HG03558 (cell line): ENCODE results near the gene TAF7.
"Not testable (repeated sequence)": the region's sequence is repeated elsewhere in the genome, so short reads cannot be mapped to it uniquely, and the experiment has no call there.

Experiments
- ATAC-seq: cut with Tn5 transposase; IDR thresholded peaks from one replicate; pipeline ENCODE4 v1.9.1; 2021; ENCODE audit warnings: moderate number of reproducible peaks; ENCODE audit not compliant: unreplicated experiment; ENCODE audit errors: extremely low read depth

Gene TAF7

GRCh38 chr5:141340781-141341354 is 20.3 kb upstream of the TAF7 start:
- not testable (repeated sequence) for ATAC-seq

GRCh38 chr5:141338538-141339306 is 18.1 kb upstream of the TAF7 start, which contains the start of gene PCDHGA2:
Gene PCDHGA2 (plus strand): TSS chr5:141338760.
- ATAC-seq = no peak

DNA sequence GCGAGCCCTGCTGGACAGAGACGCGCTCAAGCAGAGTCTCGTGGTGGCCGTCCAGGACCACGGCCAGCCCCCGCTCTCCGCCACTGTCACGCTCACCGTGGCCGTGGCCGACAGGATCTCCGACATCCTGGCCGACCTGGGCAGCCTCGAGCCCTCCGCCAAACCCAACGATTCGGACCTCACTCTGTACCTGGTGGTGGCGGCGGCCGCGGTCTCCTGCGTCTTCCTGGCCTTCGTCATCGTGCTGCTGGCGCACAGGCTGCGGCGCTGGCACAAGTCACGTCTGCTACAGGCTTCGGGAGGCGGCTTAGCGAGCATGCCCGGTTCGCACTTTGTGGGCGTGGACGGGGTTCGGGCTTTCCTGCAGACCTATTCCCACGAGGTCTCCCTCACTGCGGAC is 12.0 kb upstream of the TAF7 start:
- not testable (repeated sequence) for ATAC-seq

DNA sequence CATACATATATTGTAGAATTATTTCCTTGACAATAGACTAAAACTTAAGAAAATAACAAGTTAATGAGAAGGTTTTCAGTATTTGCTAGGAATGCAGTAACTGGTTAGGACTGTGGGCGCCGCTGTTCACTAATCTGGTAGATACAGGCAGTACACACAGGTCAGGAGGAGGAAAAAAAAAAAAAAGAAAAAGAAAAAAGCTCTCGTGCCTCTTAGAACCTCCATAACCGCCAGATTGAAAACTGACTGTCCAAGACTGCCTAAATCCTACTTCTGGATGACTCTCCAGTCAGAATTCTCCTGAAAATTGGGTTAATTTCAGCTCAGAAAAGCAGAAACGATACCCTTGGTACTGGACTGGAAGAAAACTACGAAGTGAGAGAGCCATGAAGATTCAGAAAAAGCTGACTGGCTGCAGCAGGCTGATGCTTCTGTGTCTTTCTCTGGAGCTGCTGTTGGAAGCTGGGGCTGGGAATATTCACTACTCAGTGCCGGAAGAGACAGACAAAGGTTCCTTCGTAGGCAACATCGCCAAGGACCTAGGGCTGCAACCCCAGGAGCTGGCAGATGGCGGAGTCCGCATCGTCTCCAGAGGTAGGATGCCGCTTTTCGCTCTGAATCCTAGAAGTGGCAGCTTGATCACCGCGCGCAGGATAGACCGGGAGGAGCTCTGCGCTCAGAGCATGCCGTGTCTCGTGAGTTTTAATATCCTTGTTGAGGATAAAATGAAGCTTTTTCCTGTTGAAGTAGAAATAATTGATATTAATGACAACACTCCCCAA is 9.9 kb upstream of the TAF7 start, which contains the start of gene PCDHGA1:
TSS of gene PCDHGA1 (plus strand) at position 216 of the 782 bp plus-strand sequence.
- no peak for ATAC-seq

- ATAC-seq = no peak
Observed at GRCh38 chr5:141328231-141328630, 7.6 kb upstream of the TAF7 start.

DNA sequence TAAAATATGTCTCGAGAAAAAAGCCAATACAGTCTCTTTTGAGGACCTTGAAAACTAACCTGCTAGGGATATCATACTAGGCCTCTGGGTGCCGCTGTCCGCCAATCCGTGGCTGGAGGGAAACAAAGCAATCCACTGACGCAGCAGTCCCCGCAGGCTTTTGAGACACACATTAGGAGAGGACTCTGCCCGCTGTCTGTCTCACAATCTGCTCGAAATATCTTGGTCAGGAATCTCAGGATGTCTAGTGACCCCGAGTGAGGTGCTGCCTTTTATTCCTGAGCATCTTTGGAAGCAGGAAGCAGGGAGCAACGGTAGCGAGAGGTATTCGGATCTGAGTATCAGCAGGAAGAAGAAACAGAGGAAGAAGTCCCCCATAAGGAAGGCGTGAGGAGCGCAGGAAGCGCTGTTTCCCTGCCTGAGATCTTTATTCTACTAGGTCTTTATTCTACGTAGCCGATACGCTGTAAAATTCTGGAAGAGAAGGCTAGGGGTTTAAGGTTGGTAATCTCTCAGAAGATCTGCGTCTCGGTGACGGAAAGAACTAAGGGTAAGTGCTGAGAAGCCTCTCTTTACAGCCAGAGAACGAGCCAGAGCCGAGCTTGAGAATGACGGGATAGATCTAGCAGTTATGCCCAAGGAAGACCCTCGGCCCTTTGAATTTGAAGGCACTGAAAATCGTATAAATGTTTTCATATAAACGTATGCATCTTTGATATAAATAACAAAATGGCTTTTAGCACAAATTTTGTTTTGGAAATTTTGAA is 5.7 kb upstream of the TAF7 start:
- ATAC-seq = no peak

DNA sequence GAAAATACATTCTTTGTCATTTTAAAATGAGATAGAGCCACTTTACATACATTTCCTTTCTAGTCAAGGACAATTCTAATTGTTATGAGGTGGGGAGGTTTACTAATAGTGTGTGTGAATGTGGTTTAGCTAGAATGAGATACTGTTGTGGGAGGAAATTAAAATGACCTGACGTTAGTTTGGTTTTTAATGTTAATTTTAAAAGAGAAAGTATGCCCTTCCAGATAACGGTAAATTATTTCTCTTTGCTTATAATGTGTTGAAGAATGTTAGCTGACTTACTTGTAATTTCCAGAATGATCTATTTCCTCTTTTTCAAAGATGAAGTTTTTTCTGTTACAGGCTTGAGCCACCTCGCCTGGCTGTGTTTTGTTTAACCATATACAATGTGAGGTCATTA is 1.7 kb upstream of the TAF7 start:
- no peak for ATAC-seq

- ATAC-seq = no peak
Observed at GRCh38 chr5:141319699-141320098, 885 bp downstream of the TAF7 start.

GRCh38 chr5:141319202-141319601 is 1.4 kb downstream of the TAF7 start:
- ATAC-seq = no peak

- ATAC-seq = not testable (repeated sequence)
Observed at GRCh38 chr5:141316963-141317362, 3.6 kb downstream of the TAF7 start.

GRCh38 chr5:141313711-141314110 is 6.9 kb downstream of the TAF7 start:
- ATAC-seq = no peak

- ATAC-seq = no peak
Observed at GRCh38 chr5:141306630-141307029, 14.0 kb downstream of the TAF7 start.

GRCh38 chr5:141303756-141304155 is 16.8 kb downstream of the TAF7 start, which contains the start of gene SLC25A2:
Gene SLC25A2 (minus strand): TSS chr5:141304049. CDS start chr5:141303865, 184 bp downstream.
- no peak for ATAC-seq

DNA sequence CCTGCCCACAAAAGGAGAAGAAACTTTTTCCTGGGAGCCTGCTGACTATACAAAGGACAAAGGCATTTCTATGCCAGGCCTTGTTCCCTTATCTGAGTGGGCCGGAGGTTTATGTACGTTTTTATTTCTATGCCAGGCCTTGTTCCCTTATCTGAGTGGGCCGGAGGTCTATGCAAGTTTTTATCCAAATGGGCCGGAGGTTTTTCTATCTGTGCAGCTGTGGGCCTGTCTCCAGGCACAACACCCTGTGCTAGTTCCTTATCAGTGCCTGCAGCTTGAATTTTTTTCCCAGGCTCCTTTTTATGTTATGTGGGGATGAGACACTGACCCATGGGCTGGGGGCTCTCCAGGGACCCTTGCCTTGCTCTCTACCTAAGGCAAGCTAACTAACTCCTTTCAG is 22.2 kb downstream of the TAF7 start:
- ATAC-seq = no peak

- no peak for ATAC-seq
Observed at GRCh38 chr5:141272906-141273305, 47.7 kb downstream of the TAF7 start.

- ATAC-seq = no peak
Observed at GRCh38 chr5:141269195-141269594, 51.4 kb downstream of the TAF7 start.
